CD4-positive, alpha-beta T cell treated with Interleukin-17A for 1 hour (primary cell): ENCODE measurements around the gene PRR16.

Source experiments
- DNase-seq: peaks from one replicate; pipeline ENCODE4 v3.0.0-alpha.2; 2020

The PRR16 gene

GRCh38 chr5:120591911-120592310 lies 127.8 kb downstream of the PRR16 start:
- DNase-seq: no peak

- DNase-seq: no peak
Observed at GRCh38 chr5:120599576-120599975, 135.5 kb downstream of the PRR16 start.

- no peak for DNase-seq
Observed at GRCh38 chr5:120600639-120601038, 136.5 kb downstream of the PRR16 start.

- no peak for DNase-seq
Observed at GRCh38 chr5:120602033-120602432, 137.9 kb downstream of the PRR16 start.

- no peak for DNase-seq
Observed at GRCh38 chr5:120604884-120605283, 140.8 kb downstream of the PRR16 start.

- no peak for DNase-seq
Observed at GRCh38 chr5:120605325-120606079, 141.4 kb downstream of the PRR16 start.

- DNase-seq: no peak
Observed at GRCh38 chr5:120609570-120609969, 145.5 kb downstream of the PRR16 start.

- no peak for DNase-seq
Observed at GRCh38 chr5:120610145-120610544, 146.0 kb downstream of the PRR16 start.

GRCh38 chr5:120613729-120614128 lies 149.6 kb downstream of the PRR16 start:
- no peak for DNase-seq

GRCh38 chr5:120614531-120615180 lies 150.6 kb downstream of the PRR16 start:
- no peak for DNase-seq

- DNase-seq: no peak
Observed at GRCh38 chr5:120615967-120616645, 152.0 kb downstream of the PRR16 start.

GRCh38 chr5:120621339-120621738 lies 157.2 kb downstream of the PRR16 start:
- DNase-seq: no peak

- no peak for DNase-seq
Observed at GRCh38 chr5:120624021-120624563, 160.0 kb downstream of the PRR16 start.

GRCh38 chr5:120628156-120628555 lies 164.1 kb downstream of the PRR16 start:
- DNase-seq: no peak

GRCh38 chr5:120630550-120630949 lies 166.4 kb downstream of the PRR16 start:
- DNase-seq: no peak

GRCh38 chr5:120631611-120632010 lies 167.5 kb downstream of the PRR16 start:
- no peak for DNase-seq

GRCh38 chr5:120632430-120632829 lies 168.3 kb downstream of the PRR16 start:
- DNase-seq: no peak

GRCh38 chr5:120638449-120638848 lies 174.3 kb downstream of the PRR16 start:
- no peak for DNase-seq

GRCh38 chr5:120640778-120641177 lies 176.7 kb downstream of the PRR16 start:
- no peak for DNase-seq

- DNase-seq: no peak
Observed at GRCh38 chr5:120644516-120644915, 180.4 kb downstream of the PRR16 start.

GRCh38 chr5:120655828-120656435 lies 191.8 kb downstream of the PRR16 start:
- DNase-seq: no peak

GRCh38 chr5:120657104-120657503 lies 193.0 kb downstream of the PRR16 start:
- no peak for DNase-seq

GRCh38 chr5:120677481-120677880 lies 213.4 kb downstream of the PRR16 start:
- no peak for DNase-seq
